NCI-H1092 treated with DMSO at 0.1 percent for 48 hours (cell line): ENCODE measurements around the gene PARP3.

Experiments used
- DNase-seq: peaks from one replicate; lab custom pipeline; 2025; lab: John Stamatoyannopoulos, UW

The PARP3 gene

GRCh38 chr3:51966922-51967383 is 24.8 kb downstream of the PARP3 start:
- DNase-seq = no peak

- no peak for DNase-seq
Observed at GRCh38 chr3:51967384-51968169, 25.4 kb downstream of the PARP3 start, which contains the start of gene PCBP4. PCBP4 (minus strand) TSS chr3:51967454; CDS start chr3:51961240, 6,214 bp downstream.

- peak; percentile 29 for DNase-seq
Observed at GRCh38 chr3:51968170-51968775, 26.1 kb downstream of the PARP3 start.

- no peak for DNase-seq
Observed at GRCh38 chr3:51968883-51969678, 26.9 kb downstream of the PARP3 start.

DNA sequence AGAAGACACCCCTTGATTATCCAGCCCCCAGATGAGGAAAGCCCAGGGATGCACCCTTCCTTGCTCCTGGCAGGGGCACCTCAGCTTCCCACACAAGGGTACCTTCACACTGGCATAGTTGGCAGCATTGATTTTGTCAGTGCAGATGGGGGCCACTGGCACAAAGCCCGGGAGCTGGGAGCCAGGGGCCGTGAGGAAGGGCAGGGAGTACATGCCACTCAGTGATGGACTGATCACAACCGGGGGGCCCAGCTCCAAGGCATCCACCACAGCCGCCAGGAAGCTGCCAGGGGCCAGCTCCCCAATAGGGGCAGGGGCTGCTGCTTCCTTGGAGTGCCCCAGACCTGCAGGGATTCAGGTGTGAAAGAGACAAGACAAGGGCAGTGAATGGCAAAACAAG is 27.7 kb downstream of the PARP3 start:
- no peak for DNase-seq

DNA sequence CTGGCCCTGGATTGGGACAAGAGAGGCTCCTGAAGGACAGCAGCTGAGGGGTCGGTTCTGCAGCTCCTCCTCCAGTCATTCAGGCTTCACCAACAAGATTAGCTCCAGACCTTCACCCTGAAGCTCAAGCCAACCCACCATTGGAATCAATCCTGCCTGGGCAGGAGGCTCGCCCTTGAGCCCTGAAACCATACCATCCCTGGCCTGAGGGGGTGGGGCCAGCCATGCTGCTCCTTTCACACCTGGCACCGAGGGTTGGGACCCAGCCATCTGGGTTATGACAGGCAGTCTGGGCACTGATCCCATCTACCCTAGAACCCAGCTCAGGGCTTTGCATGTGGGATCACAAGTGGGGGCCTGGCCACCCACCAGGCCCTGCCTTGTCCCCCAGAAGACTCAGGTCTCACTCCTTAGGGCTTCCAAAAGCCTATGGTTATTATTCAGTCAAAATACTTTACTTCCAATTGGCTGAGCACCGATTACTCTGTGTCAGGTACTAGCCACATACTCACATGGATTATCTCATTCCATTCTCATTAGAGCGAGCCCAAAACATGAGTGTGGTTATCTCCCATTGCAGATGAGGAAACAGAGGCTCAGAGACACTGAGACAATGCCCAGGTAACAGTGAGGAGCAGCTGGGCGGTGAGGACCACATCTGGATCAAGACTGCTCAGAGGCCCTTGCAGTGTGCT is 28.6 kb downstream of the PARP3 start:
- DNase-seq = no peak

GRCh38 chr3:51971350-51971749 is 29.2 kb downstream of the PARP3 start:
- DNase-seq = no peak

DNA sequence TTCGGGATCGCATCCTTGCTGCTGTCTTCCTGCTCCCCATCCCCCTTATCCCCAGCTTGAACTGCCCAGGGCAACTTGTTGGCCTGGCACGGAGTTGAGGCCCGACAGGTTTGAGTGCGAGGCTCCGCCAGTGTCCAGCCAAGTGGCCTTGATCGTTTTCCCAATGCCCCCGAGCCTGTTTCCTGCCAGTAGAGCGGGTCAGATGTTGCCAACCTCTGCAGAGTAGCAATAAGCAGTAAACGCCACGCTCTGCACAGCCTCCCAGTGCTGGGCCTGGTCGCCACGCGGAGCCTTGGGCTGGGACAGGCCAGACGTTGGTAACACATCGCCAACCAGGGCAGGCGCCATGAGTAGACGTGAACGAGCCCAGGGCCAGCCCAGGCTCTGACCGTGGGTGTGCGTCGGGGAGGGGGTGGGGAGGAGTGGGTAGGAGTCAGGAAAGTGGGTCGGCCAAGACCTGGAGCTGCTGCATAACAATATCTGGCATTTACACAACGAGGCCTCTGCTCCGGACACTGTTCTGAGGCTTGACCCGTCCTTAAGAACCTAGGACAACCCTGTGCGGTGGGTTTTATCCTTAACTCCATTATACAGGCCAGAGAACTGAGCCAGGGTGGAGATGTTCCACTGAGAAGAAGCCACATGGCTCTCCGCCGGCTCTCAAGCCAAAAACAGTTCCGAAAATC is 32.3 kb downstream of the PARP3 start:
- DNase-seq = no peak

GRCh38 chr3:51974963-51975851 is 33.0 kb downstream of the PARP3 start, which contains the start of gene ABHD14A:
ABHD14A (plus strand) TSS chr3:51975064; CDS start chr3:51975136, 72 bp downstream.
- peak; percentile 56 for DNase-seq

DNA sequence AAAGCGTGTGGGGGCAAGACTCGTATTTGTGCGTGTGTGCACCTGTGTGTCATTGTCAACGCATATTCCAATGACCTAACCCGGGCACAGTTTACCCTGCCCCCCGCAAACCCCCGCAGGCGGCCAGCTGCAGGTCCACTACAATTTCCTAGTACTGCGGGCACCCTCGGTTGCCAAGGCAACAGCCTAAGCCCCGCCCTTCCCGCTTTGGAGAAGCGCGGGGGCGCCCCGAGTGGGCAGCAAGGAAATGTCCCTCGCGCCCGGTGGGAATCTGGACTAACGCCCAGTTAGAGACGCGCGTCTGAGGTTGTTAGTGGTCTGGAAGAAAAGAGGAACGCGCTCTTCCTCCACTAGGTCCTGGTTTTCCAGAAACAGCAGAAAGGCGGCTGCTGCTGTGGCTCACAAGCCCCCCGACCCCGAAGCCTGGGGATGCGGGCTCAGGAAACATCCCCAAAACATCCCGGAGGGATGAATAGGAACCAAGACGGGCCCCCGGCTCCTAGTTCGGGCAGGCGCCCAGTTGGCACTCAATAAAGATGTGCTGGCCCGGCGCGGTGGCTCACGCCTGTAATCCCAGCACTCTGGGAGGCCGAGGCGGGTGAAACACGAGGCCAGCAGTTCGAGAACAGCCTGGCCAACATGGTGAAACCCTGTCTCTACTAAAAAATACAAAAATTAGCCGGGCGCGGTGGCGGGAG is 33.8 kb downstream of the PARP3 start:
- DNase-seq = peak; percentile 78

DNA sequence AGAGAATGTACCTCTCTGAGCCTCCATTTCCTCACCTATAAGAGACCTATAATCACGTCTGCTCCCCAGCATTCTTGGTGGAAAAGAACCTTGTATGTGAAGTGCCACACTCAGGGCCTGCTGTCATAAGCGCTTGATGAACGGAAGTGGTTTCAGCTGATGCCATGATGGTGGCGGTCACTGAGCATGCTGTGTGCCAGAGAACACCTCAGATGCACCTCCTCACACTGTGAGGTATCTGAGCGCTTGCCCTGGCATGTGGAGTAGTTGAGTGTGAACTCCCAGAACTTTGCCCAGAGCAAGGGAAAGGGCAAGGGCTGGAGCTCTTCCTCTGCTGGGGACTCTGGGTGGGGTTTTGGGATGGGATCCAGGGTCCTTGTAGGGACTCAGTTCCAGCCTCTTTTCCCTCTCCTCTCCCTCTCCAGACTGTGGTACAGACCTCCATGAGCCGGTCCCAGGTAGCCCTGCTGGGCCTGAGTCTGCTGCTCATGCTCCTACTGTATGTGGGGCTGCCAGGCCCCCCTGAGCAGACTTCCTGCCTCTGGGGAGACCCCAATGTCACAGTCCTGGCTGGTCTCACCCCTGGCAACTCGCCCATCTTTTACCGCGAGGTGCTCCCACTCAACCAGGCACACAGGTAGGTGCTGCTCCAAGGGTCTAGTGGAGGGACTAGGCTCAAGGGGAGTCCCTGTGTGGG is 35.4 kb downstream of the PARP3 start:
- no peak for DNase-seq

- DNase-seq = no peak
Observed at GRCh38 chr3:51978143-51978502, 36.0 kb downstream of the PARP3 start.

DNA sequence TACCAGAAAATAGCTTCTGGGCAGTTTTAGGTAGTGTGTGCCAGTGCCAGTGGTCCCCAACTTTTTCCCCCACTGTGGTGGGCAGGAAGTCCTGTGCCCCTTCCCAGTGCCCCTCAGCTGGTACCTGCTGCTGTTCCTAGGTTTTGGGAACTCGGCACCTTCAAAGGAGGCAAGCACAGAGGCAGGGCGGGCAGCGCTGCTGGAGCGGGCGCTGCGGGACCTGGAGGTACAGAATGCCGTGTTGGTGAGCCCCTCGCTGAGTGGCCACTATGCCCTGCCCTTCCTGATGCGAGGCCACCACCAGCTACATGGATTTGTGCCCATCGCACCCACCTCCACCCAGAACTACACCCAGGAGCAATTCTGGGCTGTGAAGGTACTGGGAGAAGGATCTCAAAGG is 38.1 kb downstream of the PARP3 start:
- DNase-seq = no peak

DNA sequence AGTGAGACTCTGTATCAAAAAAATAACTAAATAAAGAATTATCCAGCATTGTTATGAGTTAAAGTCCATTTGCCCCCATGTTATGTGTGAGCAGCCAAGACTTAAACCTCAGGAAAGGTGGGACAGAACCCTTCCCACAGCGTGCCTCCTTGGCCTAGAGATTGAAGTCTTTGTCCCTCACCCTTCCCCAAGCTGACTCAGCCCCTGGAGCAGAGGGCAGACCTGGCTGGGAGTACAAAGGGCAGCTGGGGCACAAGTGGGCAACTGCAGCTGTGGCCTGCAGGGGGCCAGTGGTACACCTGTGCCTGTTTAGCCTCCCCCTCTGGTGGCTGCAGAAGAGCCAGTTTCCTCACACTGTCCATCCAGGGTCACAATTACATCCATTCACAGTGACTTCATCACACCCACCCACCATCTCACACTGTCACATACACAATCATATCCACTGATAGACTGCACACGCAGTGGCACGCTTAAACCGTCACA is 40.2 kb downstream of the PARP3 start:
- peak; percentile 38 for DNase-seq

DNA sequence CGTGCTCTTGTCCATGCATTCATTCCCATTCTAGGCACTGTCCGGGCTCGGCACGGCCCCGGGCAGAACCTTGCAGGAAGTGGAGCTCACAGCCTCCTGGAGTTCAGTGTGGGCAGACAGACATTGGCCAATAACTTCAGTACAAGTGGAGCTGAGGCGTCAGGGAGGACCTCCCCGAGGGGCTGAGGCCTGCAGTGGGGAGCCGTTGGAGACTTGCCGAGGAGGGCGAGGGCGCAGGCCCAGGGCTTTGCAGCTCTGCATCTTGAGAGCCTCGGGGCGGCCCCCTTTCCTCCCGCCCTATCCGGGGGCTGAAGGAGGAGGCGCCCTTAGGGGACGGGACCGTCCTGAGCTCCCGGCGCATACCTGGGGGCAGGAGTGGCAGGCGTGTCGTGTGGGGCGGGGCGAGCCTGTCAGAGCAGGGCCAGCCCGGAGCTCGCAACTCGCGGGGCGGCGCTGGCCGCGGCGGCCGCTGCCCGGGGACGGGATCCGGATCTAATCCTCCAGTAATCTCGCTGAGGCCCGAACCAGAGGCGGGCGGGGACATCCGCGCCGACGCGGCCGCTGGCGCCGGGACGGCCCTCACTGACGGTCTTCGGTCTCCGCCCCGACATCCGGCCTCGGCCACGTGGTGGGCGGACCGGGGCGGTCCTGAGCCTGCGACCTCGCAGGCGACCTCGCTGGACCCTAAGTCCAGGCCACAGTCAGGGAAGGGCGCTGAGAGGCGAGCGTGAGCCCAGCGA is 40.8 kb downstream of the PARP3 start, which contains the start of gene ACY1:
TSS of gene ACY1 (plus strand) at position 698 of the 740 bp plus-strand sequence. CDS start 530 bp downstream, outside the sequence.
- DNase-seq = no peak

DNA sequence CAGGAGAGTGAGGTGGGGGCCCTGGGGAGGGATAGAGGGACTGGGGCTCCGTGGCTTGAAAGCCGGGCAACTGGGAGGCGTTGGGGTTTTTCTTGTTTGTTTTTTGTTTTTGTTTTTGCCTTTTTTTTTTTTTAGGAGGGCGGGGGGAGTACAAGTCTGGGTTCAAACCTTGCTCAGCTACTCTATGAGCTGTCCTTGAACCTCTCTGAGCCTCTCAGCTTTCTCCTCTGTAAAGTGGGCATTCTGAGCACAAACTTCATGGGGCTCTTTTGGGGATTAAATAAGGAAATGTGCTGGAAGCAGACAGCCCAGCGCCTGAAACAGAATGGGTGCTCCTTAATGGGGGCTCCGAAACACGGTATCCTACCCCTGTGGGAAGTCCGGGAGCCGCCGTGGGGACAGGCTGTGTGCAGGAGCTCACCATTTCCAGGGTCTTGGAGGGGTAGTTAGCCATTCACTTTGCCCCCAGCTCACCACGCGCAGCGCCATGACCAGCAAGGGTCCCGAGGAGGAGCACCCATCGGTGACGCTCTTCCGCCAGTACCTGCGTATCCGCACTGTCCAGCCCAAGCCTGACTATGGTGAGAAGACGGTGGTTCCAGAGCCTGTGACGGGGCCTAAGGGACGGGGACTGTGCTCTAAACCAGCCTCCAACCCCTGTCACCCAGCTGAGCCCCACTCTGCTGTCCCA is 41.6 kb downstream of the PARP3 start:
- DNase-seq = no peak

GRCh38 chr3:51984269-51984647 is 42.1 kb downstream of the PARP3 start:
- no peak for DNase-seq

GRCh38 chr3:51985063-51985462 is 42.9 kb downstream of the PARP3 start:
- DNase-seq = no peak
